ENCODE results near the gene SRRM3. TPM values are rescaled to one million over a fixed set of nuclear protein-coding genes. Genes with fewer than 3 reads are reported as not detected.
A peak's percentile ranks its signal among the peaks of the same experiment; 100 is the strongest.

Gene SRRM3
- total and polyA plus RNA-seq, 9 of the 15 experiments (the other 6 are each of a cell fraction or from before 2014, with no cell fraction given) = 0.04 to 0.91 (median 0.46) TPM; not detected in 2

DNA sequence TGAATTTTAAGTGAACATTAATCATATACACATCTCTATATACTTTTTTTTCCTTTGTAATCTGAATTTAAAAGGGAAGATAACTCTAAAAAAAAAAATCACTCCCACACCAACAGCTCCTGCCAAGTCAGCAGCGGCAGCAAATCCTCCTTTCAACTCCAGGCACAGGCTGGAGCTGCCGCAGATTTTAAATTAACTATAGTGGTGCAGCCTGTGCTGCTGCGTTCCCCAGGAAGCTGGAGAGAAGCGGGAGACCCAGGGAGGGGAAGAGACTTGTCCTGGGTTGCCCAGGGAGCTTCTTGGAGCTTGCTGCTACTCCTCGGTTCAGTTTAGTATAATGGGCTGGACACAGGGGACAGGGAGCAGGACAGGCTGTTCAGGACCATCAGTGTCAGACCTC lies 68.2 kb downstream of the SRRM3 start:
- H3K9me1 ChIP-seq (ENCODE audit: control insufficient read depth, insufficient read depth, low read length) = no peaks in the 10 kb centered on the region
- no peaks in the 10 kb centered on the region for H3K79me2 ChIP-seq (ENCODE audit: control insufficient read depth, insufficient read depth, low read length)
- H2AFZ ChIP-seq (ENCODE audit: low read depth, low read length) = no peak overlapping the region
- peaks cover 5% of the 10 kb centered on the region; the same call in 1 of the 2 replicates for H4K20me1 ChIP-seq (replicated peaks; ENCODE audit: control insufficient read depth, insufficient read depth, low read length)
- H3K4me2 ChIP-seq (ENCODE audit: insufficient read depth, low read length) = no peak overlapping the region
- H3K4me1 ChIP-seq (replicated peaks in 1 of 2; ENCODE audit: control insufficient read depth in 2 of 2, insufficient read depth in 2 of 2, low read length in 2 of 2) = peaks cover 0 to 15% of the 10 kb centered on the region in 2 experiments; a peak in 4 of 5 replicates
- intact Hi-C loops (cut with micrococcal nuclease) = no loop called here
- H3K36me3 ChIP-seq (ENCODE audit: control insufficient read depth, insufficient read depth, low read length) = no peaks in the 10 kb centered on the region
- ATAC-seq (peak; percentile 18; the same call in 2 of the 3 replicates), FAIRE-seq (no peak), DNase-seq (ENCODE audit: extremely low read depth in 1 of 4, low spot score in 3 of 4) (no peak)
- CTCF ChIA-PET (ENCODE audit: low intra/inter-chr PET ratio) = no interaction called here
- WGBS (ENCODE audit: insufficient coverage, low coverage, missing lambda C conversion rate) = 0% methylated on average over 5 of the region's 5 CpGs
- TF ChIP-seq ZNF347 (CRISPR knock-in tag; IDR thresholded peaks at IDR 0.05; ENCODE audit: low read depth) = no peak
- TF ChIP-seq, protein P1, sequence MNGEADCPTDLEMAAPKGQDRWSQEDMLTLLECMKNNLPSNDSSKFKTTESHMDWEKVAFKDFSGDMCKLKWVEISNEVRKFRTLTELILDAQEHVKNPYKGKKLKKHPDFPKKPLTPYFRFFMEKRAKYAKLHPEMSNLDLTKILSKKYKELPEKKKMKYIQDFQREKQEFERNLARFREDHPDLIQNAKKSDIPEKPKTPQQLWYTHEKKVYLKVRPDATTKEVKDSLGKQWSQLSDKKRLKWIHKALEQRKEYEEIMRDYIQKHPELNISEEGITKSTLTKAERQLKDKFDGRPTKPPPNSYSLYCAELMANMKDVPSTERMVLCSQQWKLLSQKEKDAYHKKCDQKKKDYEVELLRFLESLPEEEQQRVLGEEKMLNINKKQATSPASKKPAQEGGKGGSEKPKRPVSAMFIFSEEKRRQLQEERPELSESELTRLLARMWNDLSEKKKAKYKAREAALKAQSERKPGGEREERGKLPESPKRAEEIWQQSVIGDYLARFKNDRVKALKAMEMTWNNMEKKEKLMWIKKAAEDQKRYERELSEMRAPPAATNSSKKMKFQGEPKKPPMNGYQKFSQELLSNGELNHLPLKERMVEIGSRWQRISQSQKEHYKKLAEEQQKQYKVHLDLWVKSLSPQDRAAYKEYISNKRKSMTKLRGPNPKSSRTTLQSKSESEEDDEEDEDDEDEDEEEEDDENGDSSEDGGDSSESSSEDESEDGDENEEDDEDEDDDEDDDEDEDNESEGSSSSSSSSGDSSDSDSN (IDR thresholded peaks at IDR 0.05; ENCODE audit: borderline replicate concordance in 1 of 2, low read depth in 2 of 2, low read length in 2 of 2) = peak in 1 of 2 experiments; percentile 94; a peak in 2 of 4 replicates
- in situ Hi-C loops (cut with MboI) = no loop called here
- no peak overlapping the region for H3K27ac ChIP-seq (ENCODE audit: extremely low read depth, low read depth, low read length)
- BruUV-seq (replicated peaks) = no TSS peak
- H3K9me3 ChIP-seq (replicated peaks; ENCODE audit: control insufficient read depth, insufficient read depth, low read depth, low read length) = no peaks in the 10 kb centered on the region
- POLR2A ChIA-PET = interaction anchor here (0.6 to 1.3 kb wide), 3 partner anchors 16 to 398 kb away, joined by 3 to 4 read pairs (median 3); no protein-coding TSS in a partner anchor
- no peak overlapping the region for H3K4me3 ChIP-seq
- H3K27me3 ChIP-seq (ENCODE audit: control insufficient read depth in 2 of 2, insufficient read depth in 2 of 2, low read length in 2 of 2) = peaks cover 36 to 58% of the 10 kb centered on the region in 2 experiments; a peak in 4 of 5 replicates
- no peak overlapping the region for H3K9ac ChIP-seq (ENCODE audit: insufficient read depth in 1 of 2, low read depth in 2 of 2, low read length in 2 of 2)

Data from K562 (cell line).